GM03348 (cell line): ENCODE measurements around the gene GRIN3A.
"Not testable (repeated sequence)": the region's sequence is repeated elsewhere in the genome, so short reads cannot be mapped to it uniquely, and the experiment has no call there.

Experiments used
- DNase-seq: peaks from one replicate; pipeline ENCODE4 v3.0.0; 2012; ENCODE audit warnings: low spot score

GRIN3A gene

DNA sequence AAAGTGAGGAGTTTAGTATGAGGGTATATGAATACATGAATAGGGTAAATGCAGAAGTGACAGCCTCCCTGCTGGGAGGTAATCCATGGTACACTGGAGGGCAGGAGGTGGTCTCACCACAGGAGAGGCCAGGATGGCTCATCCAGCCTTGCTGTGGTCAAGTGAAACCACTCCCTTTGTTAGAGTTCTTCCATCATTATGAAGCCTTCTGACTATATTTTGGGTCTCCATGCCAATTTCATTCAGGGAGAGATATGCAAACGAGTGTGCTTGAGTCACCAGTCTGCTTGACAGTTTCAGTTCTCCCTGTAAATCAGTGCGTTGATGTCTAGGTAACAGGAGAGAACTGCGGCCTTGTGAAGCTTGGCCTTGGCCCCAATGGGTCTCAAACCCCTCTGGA lies 160.1 kb downstream of the GRIN3A start:
- DNase-seq, result no peak

DNA sequence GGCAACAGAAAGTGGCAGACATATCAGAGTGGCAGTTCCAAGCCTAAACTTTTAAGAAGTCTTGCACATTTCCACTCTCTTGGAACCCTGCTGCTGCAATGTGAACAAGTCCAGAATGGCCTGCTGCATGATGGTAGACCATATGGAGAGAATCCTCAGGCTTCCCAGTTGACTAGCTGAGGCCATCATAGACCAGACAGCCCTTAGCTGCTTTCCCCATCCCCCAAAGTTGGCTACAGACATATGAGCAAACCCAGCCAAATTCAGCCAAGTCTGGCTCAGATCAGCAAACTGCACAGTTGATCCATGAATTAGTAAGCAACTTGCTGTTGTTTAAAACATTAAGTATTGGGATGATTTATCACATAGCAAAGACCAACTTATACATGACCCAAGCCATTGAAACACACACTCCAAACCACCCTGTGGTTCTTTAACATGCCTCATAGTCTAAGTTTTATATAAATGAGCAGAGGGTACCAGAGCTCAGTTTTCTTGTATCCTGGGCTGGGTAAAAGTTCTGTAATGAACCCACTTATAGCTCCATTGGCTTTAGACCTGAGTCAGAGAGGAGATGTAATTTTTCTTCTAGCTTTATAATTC lies 163.6 kb downstream of the GRIN3A start:
- DNase-seq, result no peak

DNA sequence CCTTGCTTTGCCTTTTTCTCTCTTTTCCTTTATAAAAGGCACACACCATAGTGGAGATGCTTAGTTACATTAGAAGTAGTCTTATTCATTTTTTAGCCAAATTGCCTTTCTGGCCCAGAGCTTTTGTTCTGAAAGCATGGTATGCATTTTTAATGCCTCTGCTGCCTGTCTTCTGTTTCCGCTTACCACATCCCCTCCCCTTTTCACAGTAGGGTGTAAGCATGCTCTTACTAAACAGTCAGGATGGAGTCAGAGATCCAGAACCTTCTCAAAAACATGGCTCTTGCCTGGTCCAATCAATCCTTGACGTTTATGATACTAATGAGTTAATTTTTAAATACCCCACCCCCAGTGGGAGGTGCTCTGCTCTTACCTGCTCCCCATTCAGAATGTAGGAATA lies 166.1 kb downstream of the GRIN3A start:
- no peak for DNase-seq

DNA sequence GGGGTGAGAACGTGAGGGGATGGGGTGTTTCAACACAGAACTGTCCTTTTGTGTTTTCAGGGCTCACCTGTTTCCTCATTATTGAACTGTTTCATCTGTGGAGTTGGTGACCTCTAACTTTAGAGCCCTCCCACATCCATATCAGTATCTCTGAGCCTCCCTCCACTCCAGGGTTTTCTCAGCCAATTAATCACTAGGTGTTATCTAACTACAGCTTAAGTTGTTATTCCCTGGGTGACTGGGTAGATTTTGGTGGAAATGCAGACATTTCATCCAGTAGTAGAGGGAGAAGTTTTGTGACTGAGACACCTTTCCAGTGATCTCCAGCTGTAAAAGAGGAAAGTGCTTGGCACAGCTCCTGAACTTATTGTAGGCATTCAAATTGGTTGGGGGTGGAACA lies 167.3 kb downstream of the GRIN3A start:
- no peak for DNase-seq

DNA sequence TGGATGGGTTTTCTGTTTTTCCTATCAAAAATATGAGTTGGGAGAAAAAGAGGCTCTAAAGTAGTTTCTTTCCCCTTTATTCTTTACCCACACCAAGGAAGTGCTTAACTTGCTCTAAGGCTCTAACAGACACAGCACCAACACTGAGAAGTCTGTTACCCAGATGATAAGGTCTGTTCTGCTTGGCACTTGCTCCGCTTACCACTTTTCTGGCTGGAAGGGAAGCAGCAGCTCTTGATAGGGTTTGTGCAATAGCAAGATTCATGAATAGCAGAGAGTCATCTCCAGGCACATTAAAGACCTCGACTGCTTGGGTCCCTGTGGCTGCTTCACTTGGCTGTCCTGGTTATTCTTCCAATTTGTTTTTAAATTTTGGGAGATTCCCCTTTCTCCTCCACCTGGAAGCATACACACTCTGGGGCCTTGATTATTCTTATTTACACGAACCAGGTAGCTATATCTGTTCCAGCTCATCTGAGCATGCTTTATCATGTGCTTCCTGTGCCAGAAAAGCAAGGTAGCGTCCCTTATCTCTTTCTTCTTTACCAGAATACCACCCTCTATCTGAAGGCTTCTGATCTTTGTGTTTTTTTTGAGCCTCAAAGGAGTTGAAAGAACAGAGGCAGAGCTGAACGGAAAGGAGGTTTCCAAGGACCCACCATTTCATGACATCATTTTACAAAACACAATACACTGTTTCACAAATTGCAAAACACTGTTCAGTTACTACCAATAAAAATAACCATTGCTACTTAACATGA lies 168.5 kb downstream of the GRIN3A start:
- DNase-seq, result no peak

DNA sequence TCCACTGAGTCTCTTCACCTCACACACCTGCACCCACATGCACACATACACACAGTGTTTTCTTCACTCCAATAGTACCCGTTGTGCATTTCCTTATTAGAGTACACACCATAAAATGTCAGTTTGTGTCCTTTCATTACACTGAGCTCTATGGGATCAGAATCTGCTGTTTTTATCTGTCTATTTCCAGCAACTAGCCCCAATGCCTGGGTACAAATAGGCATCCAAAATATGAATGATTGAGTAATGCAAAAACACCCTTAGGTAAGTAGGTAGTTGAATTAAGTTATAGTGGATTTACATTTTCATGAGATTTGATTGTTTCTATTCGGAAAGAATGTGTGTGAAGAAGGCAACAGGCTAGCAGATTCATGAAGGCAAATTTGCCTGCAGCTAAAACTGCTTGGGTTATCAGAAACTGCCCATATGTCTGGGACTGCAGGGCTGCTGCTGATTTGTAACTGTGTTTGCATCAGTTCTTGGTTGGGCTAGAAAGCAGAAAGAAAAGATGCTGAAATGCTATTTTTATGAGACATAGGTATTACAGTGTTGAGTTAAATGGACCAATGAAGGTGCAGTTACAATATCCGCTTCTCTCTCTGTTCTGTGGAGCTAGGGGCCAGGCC lies 170.6 kb downstream of the GRIN3A start:
- no peak for DNase-seq

DNA sequence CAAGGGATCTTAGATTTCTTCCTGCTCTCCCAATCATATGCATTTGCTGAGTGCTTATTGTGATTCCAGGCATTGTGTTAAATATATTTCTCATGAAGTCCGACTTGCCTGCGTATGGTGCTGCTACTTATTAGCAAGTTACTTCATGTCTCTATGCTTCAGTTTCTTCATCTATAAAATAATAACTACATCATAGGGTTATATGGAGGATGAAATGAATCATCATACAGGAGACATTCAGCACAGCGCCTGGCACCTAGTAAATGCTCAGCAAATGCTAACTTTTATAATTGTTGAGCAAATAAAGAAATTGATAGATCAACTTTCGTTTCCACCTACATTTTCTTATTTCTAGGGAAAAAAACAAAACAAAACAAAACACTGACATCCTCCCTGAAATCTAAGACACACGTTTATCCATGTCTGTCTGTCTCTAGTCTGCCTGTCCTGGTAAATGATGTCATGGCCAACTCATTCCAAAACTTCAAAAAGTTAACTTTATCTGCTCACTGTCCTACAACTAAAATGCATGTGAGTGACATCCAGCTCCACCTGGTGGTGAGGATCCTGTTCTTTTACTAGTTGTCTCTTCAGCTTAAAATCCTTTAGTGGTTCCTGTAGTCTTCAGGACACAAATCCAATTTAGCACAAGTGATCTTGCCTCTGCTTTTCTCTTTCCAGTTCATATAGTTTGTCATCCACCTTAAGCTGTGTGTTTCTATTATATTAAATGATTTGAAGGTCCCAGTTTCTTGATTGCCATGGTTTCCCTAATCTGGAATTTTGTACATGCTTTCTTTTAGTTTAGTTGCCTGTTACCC lies 171.3 kb downstream of the GRIN3A start:
- DNase-seq, result peak; percentile 32

DNA sequence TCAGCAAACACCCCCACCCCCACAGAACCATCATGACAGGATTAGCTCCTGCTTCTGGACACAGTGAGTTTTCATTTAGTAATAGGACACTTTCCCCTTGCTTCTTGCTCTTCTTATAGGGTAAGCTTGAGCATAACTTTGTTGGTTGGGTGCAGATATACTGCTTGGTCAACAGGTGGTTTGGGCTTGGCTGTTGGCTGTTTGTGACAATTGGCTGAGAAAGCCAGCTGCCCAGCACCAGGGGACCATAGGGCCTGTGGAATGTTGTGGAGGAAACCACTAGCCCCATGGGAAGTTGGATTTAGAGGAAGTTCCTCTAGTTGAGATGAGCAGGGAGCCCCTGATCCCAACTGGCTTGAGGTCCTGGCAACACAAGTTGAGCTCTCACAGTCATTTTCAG lies 174.2 kb downstream of the GRIN3A start:
- DNase-seq, result no peak

DNA sequence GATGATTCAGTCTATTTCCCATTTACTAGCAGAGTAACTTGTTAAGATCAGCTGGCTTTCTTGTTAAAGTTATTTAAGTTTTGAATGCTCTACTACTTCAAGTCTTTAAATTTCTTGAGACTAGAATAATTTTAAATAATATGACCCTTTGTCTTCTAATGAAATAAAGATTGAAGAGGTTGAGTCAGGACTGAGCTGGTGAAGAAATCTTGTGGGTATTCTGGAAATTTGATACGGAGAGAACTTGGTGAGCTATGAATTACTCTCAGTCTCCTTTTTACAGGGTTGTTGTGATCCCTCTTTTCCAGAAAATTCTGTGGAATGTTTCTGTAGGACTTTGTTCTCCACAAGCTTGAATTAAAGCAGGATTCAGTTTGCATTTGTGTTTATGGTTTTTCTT lies 175.5 kb downstream of the GRIN3A start:
- DNase-seq, result no peak

DNA sequence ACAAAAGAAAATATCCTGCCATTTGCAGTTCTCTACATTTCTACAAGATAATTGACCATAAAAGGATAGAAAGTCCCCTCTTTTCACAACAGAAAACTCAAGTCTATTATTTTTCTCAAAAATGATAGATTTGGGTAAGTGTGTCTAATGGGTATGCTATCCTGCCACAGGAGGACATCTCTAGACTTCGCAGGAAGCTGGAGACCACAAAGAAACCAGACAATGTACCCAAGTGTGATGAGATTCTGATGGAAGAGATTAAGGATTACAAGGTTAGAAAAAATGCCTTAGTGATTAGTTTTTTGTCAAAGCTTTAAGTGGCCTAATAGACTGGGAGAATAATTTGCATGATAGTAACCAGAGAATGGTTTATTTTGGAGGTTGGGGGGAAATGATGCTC lies 176.7 kb downstream of the GRIN3A start:
- no peak for DNase-seq

DNA sequence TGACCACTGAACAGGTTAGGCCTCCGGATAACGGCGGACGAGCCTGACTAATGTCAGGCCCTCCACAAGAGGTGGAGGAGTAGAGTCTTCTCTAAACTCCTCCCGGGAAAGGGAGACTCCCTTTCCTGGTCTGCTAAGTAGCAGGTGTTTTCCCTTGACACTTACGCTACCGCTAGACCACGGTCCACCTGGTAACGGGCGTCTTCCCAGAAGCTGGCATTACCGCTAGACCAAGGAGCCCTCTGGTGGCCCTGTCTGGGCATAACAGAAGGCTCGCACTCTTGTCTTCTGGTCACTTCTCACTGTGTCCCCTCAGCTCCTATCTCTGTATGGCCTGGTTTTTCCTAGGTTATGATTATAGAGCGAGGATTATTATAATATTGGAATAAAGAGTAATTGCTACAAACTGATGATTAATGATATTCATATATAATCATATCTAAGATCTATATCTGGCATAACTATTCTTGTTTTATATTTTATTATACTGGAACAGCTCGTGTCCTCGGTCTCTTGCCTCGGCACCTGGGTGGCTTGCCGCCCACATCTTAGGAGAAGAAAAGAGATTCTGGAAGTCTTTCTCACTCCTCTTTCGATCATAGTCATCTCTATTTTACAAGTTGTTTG lies 188.9 kb downstream of the GRIN3A start:
- not testable (repeated sequence) for DNase-seq

DNA sequence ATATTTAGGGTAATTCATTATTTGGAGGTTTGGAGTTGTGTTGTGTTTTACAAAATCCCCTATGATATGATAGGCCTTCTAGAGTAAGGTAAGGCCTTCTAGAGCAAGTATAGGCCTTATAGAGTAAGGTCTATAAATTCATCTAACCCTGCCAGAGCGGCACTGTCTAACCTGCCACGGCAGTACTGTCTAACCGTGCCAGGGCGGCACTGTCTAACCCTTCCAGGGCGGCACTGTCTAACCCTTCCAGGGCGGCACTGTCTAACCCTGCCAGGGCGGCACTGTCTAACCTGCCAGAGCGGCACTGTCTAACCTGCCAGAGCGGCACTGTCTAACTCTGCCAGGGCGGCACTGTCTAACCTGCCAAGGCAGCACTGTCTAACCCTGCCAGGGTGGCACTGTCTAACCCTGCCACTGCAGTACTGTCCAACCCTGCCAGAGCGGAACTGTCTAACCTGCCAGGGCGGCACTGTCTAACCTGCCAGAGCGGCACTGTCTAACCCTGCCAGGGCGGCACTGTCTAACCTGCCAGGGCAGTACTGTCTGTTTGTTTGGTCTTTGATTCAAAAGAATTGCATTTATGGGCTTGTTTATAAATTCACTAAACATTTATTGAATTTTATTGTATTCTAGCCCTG lies 195.2 kb downstream of the GRIN3A start:
- no peak for DNase-seq

DNA sequence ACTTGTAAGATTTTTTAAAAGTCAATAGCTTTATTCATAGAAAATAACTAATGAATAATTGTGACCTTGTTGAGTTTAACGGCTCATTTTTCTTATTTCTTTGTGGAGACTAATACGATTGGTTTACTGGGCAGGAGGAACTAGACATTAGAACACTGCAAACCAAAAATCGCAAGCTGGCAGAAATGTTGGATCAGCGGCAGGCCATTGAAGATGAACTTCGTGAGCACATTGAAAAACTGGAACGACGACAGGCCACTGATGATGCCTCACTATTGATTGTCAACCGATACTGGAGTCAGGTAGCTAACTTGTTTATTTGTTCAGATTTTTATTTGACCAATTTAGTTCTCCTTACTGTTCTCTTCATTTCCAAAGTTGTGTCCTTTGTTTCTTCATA lies 198.4 kb downstream of the GRIN3A start:
- DNase-seq, result no peak

DNA sequence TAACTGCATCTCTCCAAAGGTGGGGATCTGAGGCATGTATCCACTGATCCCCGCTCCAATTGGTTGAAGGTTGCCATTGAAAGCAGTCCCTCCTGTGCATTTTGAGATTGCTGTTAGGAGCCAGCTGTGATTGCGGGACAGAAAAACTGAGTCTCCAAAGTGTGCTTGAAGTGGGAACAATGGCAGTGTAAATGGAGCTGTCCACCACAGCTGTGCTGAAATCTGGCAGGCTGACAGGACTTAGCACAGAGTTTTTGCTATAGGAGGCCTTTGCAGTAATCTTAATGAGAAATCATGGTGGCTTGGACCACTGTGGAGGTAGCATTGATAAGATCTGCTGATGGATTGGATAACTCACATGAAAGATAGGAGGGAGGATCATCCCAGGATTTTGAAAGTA lies 201.5 kb downstream of the GRIN3A start:
- peak; percentile 7 for DNase-seq

DNA sequence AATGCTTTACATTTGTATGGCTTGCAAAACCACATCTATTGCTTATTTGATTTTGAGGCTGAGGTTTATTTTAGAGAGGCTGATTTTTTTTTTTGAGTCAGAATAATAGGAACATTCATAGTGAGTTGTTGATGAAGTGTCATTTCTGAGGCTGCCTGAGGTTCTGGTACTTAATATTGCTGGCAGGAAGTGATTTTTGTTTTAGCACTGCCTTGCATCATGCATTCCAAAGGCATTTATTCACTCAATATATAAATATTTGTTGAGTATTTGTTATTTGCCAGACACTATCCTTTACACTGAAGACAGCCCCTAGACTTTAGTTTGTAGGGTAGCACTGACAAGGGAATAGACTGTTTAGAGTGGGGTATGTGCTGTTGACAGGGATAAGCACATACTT lies 202.1 kb downstream of the GRIN3A start:
- DNase-seq, result peak; percentile 33

DNA sequence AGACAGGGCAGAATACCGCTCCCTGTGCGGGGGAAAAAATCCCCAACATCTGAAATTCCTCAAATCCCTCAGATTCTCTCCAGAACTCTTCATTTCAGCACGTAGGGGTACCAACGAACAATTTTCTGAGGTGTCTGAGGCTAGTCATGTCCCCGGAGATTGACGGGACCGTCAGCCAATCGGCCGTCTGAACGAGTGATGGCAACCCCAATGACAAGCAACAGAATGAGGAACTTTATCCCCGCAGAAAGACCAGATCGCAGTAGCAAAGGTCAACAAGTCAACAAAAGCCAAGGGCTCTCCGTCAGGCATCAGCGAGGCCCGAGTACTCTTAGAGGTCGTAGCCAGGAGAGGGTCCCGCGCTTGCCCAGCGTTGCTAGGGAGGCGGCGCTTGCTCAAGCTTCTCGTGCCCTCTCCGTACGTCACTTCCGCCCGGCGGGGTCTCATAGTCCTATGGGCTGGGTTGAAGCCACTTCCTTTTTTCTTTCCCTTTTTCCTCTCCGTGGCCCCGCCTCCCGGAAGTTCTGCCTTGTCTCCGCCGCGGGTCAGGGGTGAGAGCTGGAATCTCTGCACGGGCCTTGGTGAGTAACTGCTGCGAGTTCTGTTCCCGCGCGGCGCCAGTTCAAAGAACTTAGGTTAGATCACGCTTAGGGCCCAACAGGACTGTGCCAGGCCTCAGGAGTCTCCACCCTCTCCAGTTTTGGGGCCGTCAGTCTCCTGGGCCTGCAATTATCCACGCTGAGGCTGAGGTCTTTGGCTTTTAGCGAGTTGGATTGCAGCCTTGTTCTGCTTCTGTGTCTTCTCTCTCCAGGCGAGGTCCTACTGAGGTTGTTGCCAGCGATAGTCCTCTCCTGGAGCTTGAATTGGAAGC lies 204.9 kb downstream of the GRIN3A start, which contains the start of gene RNF20:
TSS of gene RNF20 (plus strand) at position 520 of the 871 bp plus-strand sequence. CDS start 1,571 bp downstream, outside the sequence.
- DNase-seq, result peak; percentile 97

DNA sequence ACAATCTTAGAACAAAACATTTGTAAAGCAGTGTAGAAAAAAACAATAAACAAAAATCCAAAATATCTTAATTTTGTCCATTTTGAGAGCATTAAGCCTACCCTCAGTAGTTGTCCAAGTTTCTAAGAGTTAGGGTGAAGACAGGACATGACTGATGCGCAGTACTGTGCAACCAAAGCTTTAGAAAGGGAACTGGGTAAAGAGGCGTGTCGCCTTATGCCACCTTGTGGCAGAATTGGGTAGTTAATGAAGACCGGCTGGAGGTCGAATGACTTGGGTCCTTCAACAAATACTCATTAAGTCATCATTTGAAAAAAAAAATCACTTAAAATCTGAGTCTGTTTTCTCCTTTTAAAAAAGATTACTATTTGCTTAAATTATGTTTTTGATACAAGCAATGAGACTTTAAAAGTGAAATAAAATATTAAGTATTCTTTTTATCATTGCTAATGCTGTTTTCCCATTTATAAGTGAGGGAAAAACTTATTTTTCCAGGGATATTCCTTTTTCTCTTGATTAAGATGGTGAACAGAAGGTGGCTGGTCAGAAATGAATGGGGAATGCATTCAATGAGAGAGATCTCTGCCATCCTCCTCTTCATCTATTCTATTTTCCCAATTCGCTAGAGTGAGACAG lies 208.3 kb downstream of the GRIN3A start:
- peak; percentile 81 for DNase-seq

DNA sequence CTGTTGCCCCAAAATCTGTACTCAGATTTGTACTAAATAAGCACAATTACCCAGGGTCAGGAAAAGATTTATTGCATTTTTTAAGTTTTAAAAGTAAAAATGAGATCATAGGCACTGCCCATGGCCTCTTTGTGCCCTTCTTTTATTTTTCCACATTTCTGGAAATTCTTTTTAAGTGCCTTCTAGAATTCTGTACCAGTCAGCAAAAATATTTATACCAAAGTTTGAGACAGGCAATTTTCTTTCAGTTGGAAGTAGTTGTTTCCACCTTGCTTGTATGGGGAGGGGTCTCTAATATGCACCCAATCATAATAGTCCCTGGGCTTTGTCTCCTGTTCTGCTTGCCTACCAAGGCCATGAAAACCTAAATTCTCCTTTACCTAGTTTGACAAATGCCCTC lies 210.4 kb downstream of the GRIN3A start:
- no peak for DNase-seq

DNA sequence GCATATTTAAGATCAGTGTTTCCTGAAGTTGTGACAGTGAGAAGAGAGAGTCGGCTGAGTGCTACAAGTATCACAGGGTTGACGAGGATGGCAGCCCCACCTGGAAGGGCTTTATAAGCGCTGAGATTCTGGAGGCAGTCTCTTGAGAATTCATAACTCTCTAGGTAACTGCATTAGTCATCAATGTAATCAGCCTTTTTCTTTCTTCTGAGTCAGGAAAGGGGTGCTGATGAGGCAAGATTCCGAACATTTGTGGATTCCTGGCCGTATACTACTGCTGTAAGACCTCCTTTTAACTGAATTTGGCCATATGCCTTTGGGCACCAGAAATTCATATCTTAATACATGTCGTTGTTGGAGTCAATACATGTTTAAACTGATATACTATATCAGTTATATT lies 211.4 kb downstream of the GRIN3A start:
- no peak for DNase-seq

DNA sequence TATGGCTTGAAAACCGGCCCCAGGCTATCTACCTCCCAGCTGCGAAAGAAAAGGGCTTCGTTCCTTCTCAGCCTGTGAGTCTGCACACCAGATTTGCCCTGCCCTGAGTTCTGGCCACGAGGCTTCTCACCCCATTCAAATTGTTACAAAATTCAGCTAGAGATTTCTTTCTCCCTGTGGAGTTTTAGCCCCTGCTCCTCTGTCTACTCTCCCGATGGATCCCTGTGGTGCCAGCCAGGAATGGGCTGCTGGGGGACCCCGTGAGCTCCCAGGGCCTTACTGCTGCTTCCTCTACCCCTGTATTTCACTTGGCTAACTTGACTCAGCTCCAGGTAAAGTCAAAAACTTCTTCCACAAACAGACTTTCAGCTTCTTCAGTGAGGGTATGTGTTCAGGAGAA lies 214.1 kb downstream of the GRIN3A start:
- no peak for DNase-seq
